RWPE2 (cell line): ENCODE data around the gene MBD2.

Source experiments
- ATAC-seq: fragments of 200-7000 bp; cut with Tn5 transposase; 3 replicates; pipeline ENCODE4 v1.9.1; 2021; ENCODE audit warnings: low read depth
- DNase-seq: peaks from one replicate; pipeline ENCODE4 v3.0.0-alpha.2; 2020; ENCODE audit warnings: low spot score
- H3K27ac ChIP-seq: fragments of 450-650 bp; 2 replicates; pipeline ENCODE4 v1.5.1; 2017; ENCODE audit warnings: mild to moderate bottlenecking; ENCODE audit not compliant: poor library complexity, severe bottlenecking
- H3K27me3 ChIP-seq: fragments of 250-450 bp; sonication (Bioruptor Pico); 2 replicates; pipeline ENCODE4 v1.5.1; 2021; ENCODE audit warnings: mild to moderate bottlenecking, moderate library complexity; ENCODE audit not compliant: insufficient read depth, poor library complexity, severe bottlenecking
- H3K36me3 ChIP-seq: fragments of 250-450 bp; sonication (Bioruptor Pico); 2 replicates; pipeline ENCODE4 v1.5.1; 2020; ENCODE audit warnings: low read depth, mild to moderate bottlenecking, moderate library complexity
- H3K4me1 ChIP-seq: fragments of 250-450 bp; sonication (Bioruptor Pico); 2 replicates; pipeline ENCODE4 v1.5.1; 2021; ENCODE audit warnings: mild to moderate bottlenecking, moderate library complexity; ENCODE audit not compliant: insufficient read depth, poor library complexity, severe bottlenecking
- H3K4me3 ChIP-seq: fragments of 250-450 bp; sonication (Bioruptor Pico); 2 replicates; pipeline ENCODE4 v1.5.1; 2021; ENCODE audit warnings: mild to moderate bottlenecking, moderate library complexity; ENCODE audit not compliant: severe bottlenecking
- H3K9me3 ChIP-seq: fragments of 250-450 bp; sonication (Bioruptor Pico); 2 replicates; pipeline ENCODE4 v1.5.1; 2021; ENCODE audit warnings: mild to moderate bottlenecking, moderate library complexity; ENCODE audit not compliant: severe bottlenecking
- TF ChIP-seq, protein P1 (sequence below): fragments of 450-650 bp; IDR thresholded peaks from one replicate; pipeline ENCODE4 v1.5.1; 2017; ENCODE audit warnings: mild to moderate bottlenecking, moderate library complexity; ENCODE audit not compliant: poor library complexity, severe bottlenecking

MBD2 gene

DNA sequence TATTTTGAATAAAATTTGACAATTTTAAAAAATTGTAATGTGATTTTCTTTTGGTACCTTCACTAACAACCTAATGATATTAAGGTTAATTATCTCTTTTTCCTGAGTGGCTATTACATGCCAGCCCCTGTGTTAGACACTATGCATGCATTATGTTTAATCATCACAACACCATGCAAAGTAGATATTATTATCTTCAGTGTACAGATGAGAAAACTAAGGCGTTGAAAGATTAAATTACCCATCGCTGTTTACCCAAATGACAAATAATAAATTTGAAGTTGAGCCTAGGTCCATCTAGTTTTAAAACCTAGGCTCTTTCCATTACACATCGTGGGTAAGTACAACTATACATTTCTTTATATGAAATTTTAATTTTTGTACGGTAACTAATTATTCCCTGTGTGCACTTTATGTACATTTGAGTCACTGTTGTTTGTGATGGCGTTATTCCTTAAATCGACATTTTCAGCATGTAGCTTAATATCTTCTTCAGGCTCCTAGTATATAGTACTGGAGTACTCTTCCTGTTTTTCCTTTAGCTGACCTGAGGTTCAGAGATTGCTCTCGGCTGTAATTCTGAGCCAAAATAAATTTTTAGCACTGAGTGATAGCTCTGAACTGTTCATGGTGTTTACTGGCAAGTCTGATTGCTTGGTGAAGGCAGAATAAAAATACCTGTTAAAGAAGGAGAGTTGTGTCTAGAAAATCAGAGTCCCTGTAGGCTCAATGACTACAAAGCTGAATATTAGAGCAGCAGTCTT, 13.9 kb upstream of the MBD2 start:
- Histone ChIP-seq H3K27me3 (no peaks in the 10 kb centered on the region), H3K4me1 (peaks cover 4% of the 10 kb centered on the region), H3K27ac (no peak overlapping the region), H3K4me3 (no peak overlapping the region), H3K9me3 (no peaks in the 10 kb centered on the region), H3K36me3 (no peaks in the 10 kb centered on the region)
- TF ChIP-seq, protein P1, sequence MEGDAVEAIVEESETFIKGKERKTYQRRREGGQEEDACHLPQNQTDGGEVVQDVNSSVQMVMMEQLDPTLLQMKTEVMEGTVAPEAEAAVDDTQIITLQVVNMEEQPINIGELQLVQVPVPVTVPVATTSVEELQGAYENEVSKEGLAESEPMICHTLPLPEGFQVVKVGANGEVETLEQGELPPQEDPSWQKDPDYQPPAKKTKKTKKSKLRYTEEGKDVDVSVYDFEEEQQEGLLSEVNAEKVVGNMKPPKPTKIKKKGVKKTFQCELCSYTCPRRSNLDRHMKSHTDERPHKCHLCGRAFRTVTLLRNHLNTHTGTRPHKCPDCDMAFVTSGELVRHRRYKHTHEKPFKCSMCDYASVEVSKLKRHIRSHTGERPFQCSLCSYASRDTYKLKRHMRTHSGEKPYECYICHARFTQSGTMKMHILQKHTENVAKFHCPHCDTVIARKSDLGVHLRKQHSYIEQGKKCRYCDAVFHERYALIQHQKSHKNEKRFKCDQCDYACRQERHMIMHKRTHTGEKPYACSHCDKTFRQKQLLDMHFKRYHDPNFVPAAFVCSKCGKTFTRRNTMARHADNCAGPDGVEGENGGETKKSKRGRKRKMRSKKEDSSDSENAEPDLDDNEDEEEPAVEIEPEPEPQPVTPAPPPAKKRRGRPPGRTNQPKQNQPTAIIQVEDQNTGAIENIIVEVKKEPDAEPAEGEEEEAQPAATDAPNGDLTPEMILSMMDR = no peak
- DNase-seq (no peak), ATAC-seq (no peak)

DNA sequence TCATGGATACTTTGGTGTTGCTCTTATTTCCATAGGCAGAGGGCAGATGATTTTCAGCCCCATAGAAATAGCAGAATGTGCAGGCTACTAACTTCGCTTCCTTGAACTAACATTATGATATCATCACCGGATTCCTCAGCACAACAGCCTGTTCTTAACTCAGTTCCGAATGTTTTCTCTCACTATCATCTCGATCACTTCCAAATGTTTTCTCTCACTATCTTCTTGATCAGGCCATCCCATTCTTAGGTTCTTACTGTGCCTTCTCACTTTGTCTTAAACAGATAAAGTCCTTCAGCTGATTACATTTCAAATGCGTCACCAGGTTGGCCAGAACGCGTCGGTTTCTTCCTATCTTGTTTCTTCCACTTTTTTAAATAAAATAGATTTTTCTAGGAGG, 11.4 kb upstream of the MBD2 start:
- TF ChIP-seq, protein P1 = no peak
- no peak for DNase-seq
- H3K27me3 ChIP-seq = no peaks in the 10 kb centered on the region
- no peak for ATAC-seq
- no peaks in the 10 kb centered on the region for H3K36me3 ChIP-seq
- H3K4me1 ChIP-seq = peaks cover 5% of the 10 kb centered on the region
- no peaks in the 10 kb centered on the region for H3K9me3 ChIP-seq
- H3K27ac ChIP-seq = no peak overlapping the region
- H3K4me3 ChIP-seq = no peak overlapping the region

DNA sequence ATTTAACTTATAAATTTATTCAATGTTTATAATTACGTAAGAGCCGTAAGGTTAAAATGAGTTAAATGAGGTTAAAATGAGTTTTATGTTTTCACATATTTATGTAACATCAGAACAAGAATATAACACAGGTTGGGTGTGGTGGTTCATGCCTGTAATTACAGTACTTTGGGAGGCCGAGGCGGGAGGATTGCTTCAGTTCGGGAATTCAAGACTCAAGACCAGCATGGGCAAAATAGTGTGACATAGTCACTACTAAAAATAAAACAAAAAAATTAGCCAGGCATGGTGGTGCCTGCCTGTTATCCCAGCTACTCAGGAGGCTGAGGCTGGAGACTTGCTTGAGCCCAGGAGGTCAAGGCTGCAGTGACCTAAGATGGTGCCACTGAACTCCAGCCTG, 9.3 kb upstream of the MBD2 start:
- H3K4me3 ChIP-seq = no peak overlapping the region

DNA sequence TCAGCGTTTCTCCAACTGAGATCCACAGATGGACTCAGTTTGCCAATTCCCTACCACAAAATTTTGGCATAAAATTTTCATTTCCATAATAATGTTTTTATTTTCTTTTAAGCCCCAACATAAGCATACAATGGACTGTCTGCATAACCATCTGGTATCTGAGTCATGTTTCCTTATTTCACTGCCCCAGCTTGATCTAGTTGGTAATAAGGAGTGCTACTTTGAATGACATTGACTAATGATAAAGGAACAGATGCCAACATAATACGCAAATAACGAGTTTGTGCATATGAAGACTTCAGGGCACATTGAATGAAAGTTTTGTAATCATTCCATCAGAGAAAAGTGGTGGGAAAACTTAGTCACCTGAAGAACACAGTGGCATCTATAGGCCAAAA, 8.8 kb upstream of the MBD2 start:
- peaks cover 5% of the 10 kb centered on the region for H3K4me1 ChIP-seq
- no peaks in the 10 kb centered on the region for H3K36me3 ChIP-seq
- DNase-seq (no peak), ATAC-seq (peak; percentile 85)
- no peaks in the 10 kb centered on the region for H3K27me3 ChIP-seq
- TF ChIP-seq, protein P1 = no peak
- no peak overlapping the region for H3K4me3 ChIP-seq
- peak overlapping the region; percentile 29 for H3K27ac ChIP-seq
- no peaks in the 10 kb centered on the region for H3K9me3 ChIP-seq

More for the DNA sequence above, 9.3 kb upstream of the MBD2 start:
- Histone ChIP-seq H3K27me3 (no peaks in the 10 kb centered on the region), H3K36me3 (no peaks in the 10 kb centered on the region), H3K4me1 (peaks cover 5% of the 10 kb centered on the region), H3K27ac (peak overlapping the region; percentile 29), H3K9me3 (no peaks in the 10 kb centered on the region)
- no peak for ATAC-seq
- TF ChIP-seq, protein P1 = no peak
- DNase-seq = no peak
